Upper lobe of right lung (tissue), 1 donor: ENCODE data around the gene EXOC4. TPM values are rescaled to one million over a fixed set of nuclear protein-coding genes. Genes with fewer than 3 reads are reported as not detected.

ENCODE experiments used
- ATAC-seq: fragments of 200-7000 bp; cut with Tn5 transposase; one replicate; pipeline ENCODE4 v1.9.1; 2020; ENCODE audit warnings: mild to moderate bottlenecking, moderate library complexity
- DNase-seq: peaks from one replicate; pipeline ENCODE4 v3.0.0-alpha.2; 2020
- H3K27ac ChIP-seq: fragments of 200-600 bp; one replicate; pipeline ENCODE4 v1.8.0; 2022
- H3K27me3 ChIP-seq: fragments of 200-600 bp; one replicate; pipeline ENCODE4 v1.8.0; 2022; ENCODE audit warnings: mild to moderate bottlenecking
- H3K36me3 ChIP-seq: fragments of 200-600 bp; one replicate; pipeline ENCODE4 v1.8.0; 2022
- H3K4me1 ChIP-seq: fragments of 200-600 bp; one replicate; pipeline ENCODE4 v1.8.0; 2022
- H3K4me3 ChIP-seq: fragments of 200-600 bp; one replicate; pipeline ENCODE4 v1.8.0; 2022; ENCODE audit warnings: mild to moderate bottlenecking
- H3K9me3 ChIP-seq: fragments of 200-600 bp; one replicate; pipeline ENCODE4 v1.8.0; 2022
- CTCF ChIP-seq: fragments of 200-600 bp; IDR thresholded peaks from one replicate; pipeline ENCODE4 v1.8.0; 2022; ENCODE audit warnings: antibody characterized with exemption
- intact Hi-C: fragments of 100-400 bp; cut with DNase I; formaldehyde crosslinking; loops from one replicate; pipeline ENCODE4 v1.11.0; 2022
- total RNA-seq: library from RNA; stranded (reverse); fragmentation: NEBNext Ultra II Directional; extraction: Animal tissue kit (Norgen Biotek cat#: 25700); gene quantifications from one replicate; pipeline ENCODE4 v1.2.1, GENCODE V29; 2021
- donor health status: DM: no; HTN: yes; CAD: no; lungs with severe emphysema.

The EXOC4 gene
- total RNA-seq, 1 donor from 2014 or later: 73.5 TPM

DNA sequence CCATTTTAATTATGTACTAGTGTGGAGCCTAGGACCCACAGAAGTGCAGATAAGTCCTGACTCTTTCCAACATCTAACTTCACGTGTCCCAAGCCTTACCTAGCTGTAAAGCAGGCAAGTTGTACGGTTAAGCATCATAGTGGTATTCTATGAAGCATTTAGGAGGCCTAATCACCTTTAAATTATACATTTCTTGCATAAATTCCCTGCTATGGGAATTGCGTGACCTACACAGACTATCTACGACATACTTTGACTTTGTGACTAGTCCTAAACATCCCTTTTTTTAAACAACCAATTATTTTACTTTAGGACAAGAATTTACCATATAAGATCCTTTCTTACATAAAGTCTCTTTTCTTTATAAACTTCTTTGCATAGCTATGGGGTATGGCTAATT lies 836.6 kb downstream of the EXOC4 start:
- H3K36me3 ChIP-seq: no peaks in the 10 kb centered on the region
- no peaks in the 10 kb centered on the region for H3K4me1 ChIP-seq
- no peak overlapping the region for H3K4me3 ChIP-seq
- H3K9me3 ChIP-seq: peaks cover 12% of the 10 kb centered on the region
- no peaks in the 10 kb centered on the region for H3K27me3 ChIP-seq
- DNase-seq (no peak), ATAC-seq (no peak)
- no peak overlapping the region for H3K27ac ChIP-seq
- intact Hi-C loops: no loop called here
- no peak for TF ChIP-seq CTCF

GRCh38 chr7:134098072-134098471 lies 845.2 kb downstream of the EXOC4 start:
- H3K27me3 ChIP-seq: no peaks in the 10 kb centered on the region

GRCh38 chr7:134101716-134102115 lies 848.8 kb downstream of the EXOC4 start:
- ATAC-seq (no peak), DNase-seq (no peak)
- TF ChIP-seq CTCF: no peak
- no peaks in the 10 kb centered on the region for H3K36me3 ChIP-seq
- no peak overlapping the region for H3K4me3 ChIP-seq
- no peak overlapping the region for H3K27ac ChIP-seq
- no peaks in the 10 kb centered on the region for H3K9me3 ChIP-seq
- intact Hi-C loops: no loop called here
- H3K4me1 ChIP-seq: no peaks in the 10 kb centered on the region
- no peaks in the 10 kb centered on the region for H3K27me3 ChIP-seq

More at GRCh38 chr7:134098072-134098471, 845.2 kb downstream of the EXOC4 start:
- TF ChIP-seq CTCF: no peak
- Histone ChIP-seq H3K4me1 (no peaks in the 10 kb centered on the region), H3K27ac (no peak overlapping the region), H3K36me3 (no peaks in the 10 kb centered on the region), H3K9me3 (peaks cover 11% of the 10 kb centered on the region), H3K4me3 (no peak overlapping the region)
- no peak for DNase-seq
- ATAC-seq: no peak
- intact Hi-C loops: no loop called here

- H3K27me3 ChIP-seq: no peaks in the 10 kb centered on the region
- no peak for DNase-seq
- H3K4me1 ChIP-seq: no peaks in the 10 kb centered on the region
- ATAC-seq: no peak
- H3K4me3 ChIP-seq: no peak overlapping the region
- H3K27ac ChIP-seq: no peak overlapping the region
- intact Hi-C loops: no loop called here
- no peaks in the 10 kb centered on the region for H3K36me3 ChIP-seq
- H3K9me3 ChIP-seq: no peaks in the 10 kb centered on the region
- TF ChIP-seq CTCF: no peak
These were observed 851.3 kb downstream of the EXOC4 start for GRCh38 chr7:134104166-134104565.

GRCh38 chr7:134105841-134106240 lies 853.0 kb downstream of the EXOC4 start:
- DNase-seq: no peak
- ATAC-seq: no peak
- H3K4me3 ChIP-seq: no peak overlapping the region
- no peak overlapping the region for H3K27ac ChIP-seq
- no peaks in the 10 kb centered on the region for H3K9me3 ChIP-seq
- intact Hi-C loops: no loop called here
- no peak for TF ChIP-seq CTCF
- no peaks in the 10 kb centered on the region for H3K27me3 ChIP-seq
- no peaks in the 10 kb centered on the region for H3K36me3 ChIP-seq
- no peaks in the 10 kb centered on the region for H3K4me1 ChIP-seq

DNA sequence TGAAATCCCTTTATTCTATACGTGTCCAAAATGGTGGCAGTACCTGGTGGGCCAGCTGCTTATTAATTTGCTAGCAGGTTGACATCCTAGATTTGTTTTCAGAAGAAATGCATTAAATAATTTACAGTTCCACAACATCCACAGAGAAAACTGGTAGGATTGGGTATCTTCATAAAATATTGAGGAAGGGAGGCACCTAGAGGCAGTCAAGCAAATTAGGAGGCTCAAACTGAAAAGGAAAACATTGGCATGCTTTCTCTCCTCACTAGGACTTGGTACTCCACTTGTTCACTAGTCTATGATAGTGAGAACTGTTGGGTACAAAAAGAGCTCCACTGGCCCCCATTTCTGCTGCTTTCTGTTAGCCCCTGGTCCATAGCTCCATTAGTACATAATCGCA lies 855.9 kb downstream of the EXOC4 start:
- Histone ChIP-seq H3K27me3 (no peaks in the 10 kb centered on the region), H3K9me3 (no peaks in the 10 kb centered on the region), H3K4me3 (no peak overlapping the region), H3K4me1 (no peaks in the 10 kb centered on the region), H3K27ac (no peak overlapping the region), H3K36me3 (no peaks in the 10 kb centered on the region)
- intact Hi-C loops: no loop called here
- no peak for TF ChIP-seq CTCF
- DNase-seq (no peak), ATAC-seq (no peak)
